IMR-90 (cell line): ENCODE results near the gene IL1RAPL1. TPM values are rescaled to one million over a fixed set of nuclear protein-coding genes. Genes with fewer than 3 reads are reported as not detected.

Experiments
- ATAC-seq: fragments of 200-7000 bp; cut with Tn5 transposase; 2 replicates; pipeline ENCODE4 v1.9.1; 2020; ENCODE audit warnings: low read depth, mild to moderate bottlenecking, moderate library complexity
- BruUV-seq: library from RNA; stranded (reverse); fragments of 400-500 nt; replicated peaks from 2 replicates; lab custom pipeline; 2021; lab: Mats Ljungman, UMichigan
- CTCF ChIA-PET: fragments of 300-600 bp; formaldehyde crosslinking; extraction: SDS; loops from one replicate; lab custom pipeline; 2021; ENCODE audit warnings: antibody characterized with exemption; lab: Yijun Ruan, JAX
- POLR2A ChIA-PET: fragments of 300-600 bp; sonication (Branson Sonifier 250); formaldehyde crosslinking; loops from one replicate; lab custom pipeline; 2022; ENCODE audit warnings: antibody characterized with exemption; ENCODE audit not compliant: unreplicated experiment; lab: Charles Lee
- DNase-seq: peaks from one replicate; pipeline ENCODE4 v3.0.0; 2013
- H2AFZ ChIP-seq: replicated peaks from 2 replicates; pipeline ENCODE3; 2013; ENCODE audit warnings: low read length, mild to moderate bottlenecking; ENCODE audit not compliant: poor library complexity
- H2AK5ac ChIP-seq: 2 replicates; pipeline ENCODE4 v1.6.1; 2013; ENCODE audit warnings: low read depth, low read length, inconsistent platforms
- H2AK9ac ChIP-seq: replicated peaks from 2 replicates; pipeline ENCODE3; 2013; ENCODE audit warnings: mild to moderate bottlenecking, low read depth, low read length, moderate library complexity; ENCODE audit not compliant: poor library complexity
- H2BK120ac ChIP-seq: 2 replicates; pipeline ENCODE4 v1.6.1; 2013; ENCODE audit warnings: low read depth, low read length, inconsistent platforms
- H2BK15ac ChIP-seq: 3 replicates; pipeline ENCODE4 v1.6.1; 2013; ENCODE audit warnings: low read depth, low read length, inconsistent platforms
- H2BK20ac ChIP-seq: 2 replicates; pipeline ENCODE4 v1.6.1; 2013; ENCODE audit warnings: low read depth, mild to moderate bottlenecking, inconsistent platforms, low read length, moderate library complexity
- H2BK5ac ChIP-seq: 2 replicates; pipeline ENCODE4 v1.6.1; 2013; ENCODE audit warnings: mild to moderate bottlenecking, low read depth, low read length, inconsistent platforms; ENCODE audit not compliant: poor library complexity, severe bottlenecking
- H3K14ac ChIP-seq: replicated peaks from 2 replicates; pipeline ENCODE4 v1.6.1; 2013; ENCODE audit warnings: low read depth, low read length, inconsistent platforms
- H3K18ac ChIP-seq: 2 replicates; pipeline ENCODE4 v1.6.1; 2013; ENCODE audit warnings: low read depth, low read length, control low read depth
- H3K23ac ChIP-seq: 2 replicates; pipeline ENCODE4 v1.6.1; 2013; ENCODE audit warnings: low read depth, low read length, inconsistent platforms
- H3K27ac ChIP-seq: 2 replicates; pipeline ENCODE4 v1.5.1; 2013; ENCODE audit warnings: mild to moderate bottlenecking, control low read depth, low read length; ENCODE audit not compliant: insufficient read depth
- H3K27me3 ChIP-seq: 2 replicates; pipeline ENCODE4 v1.6.1; 2013; ENCODE audit warnings: low read length; ENCODE audit not compliant: control insufficient read depth, insufficient read depth
- H3K36me3 ChIP-seq: 2 replicates; pipeline ENCODE4 v1.6.1; 2013; ENCODE audit warnings: low read length, mixed read lengths; ENCODE audit not compliant: control insufficient read depth, insufficient read depth
- H3K4ac ChIP-seq: 2 replicates; pipeline ENCODE4 v1.6.1; 2013; ENCODE audit warnings: low read depth, low read length, inconsistent platforms
- H3K4me1 ChIP-seq: 2 replicates; pipeline ENCODE4 v1.6.1; 2013; ENCODE audit warnings: low read length, mixed read lengths; ENCODE audit not compliant: control insufficient read depth, insufficient read depth
- H3K4me2 ChIP-seq: 2 replicates; pipeline ENCODE4 v1.6.1; 2013; ENCODE audit warnings: low read depth, mild to moderate bottlenecking, control low read depth, low read length, moderate library complexity
- H3K4me3 ChIP-seq: 2 replicates; pipeline ENCODE4 v1.5.1; 2013; ENCODE audit warnings: low read depth, mild to moderate bottlenecking, control low read depth, low read length, moderate library complexity; ENCODE audit not compliant: insufficient read depth
- H3K56ac ChIP-seq: 2 replicates; pipeline ENCODE4 v1.6.1; 2013; ENCODE audit warnings: low read length, inconsistent platforms; ENCODE audit not compliant: insufficient read depth; ENCODE audit errors: extremely low read depth
- H3K79me1 ChIP-seq, 2 experiments: 2 replicates each; pipeline ENCODE4 v1.6.1; 2013; ENCODE audit warnings: low read length in 2 of 2, inconsistent platforms in 1 of 2, low read depth in 1 of 2
- H3K9ac ChIP-seq: 2 replicates; pipeline ENCODE4 v1.6.1; 2013; ENCODE audit warnings: low read depth, low read length, control low read depth
- H3K9me1 ChIP-seq: 2 replicates; pipeline ENCODE4 v1.6.1; 2013; ENCODE audit warnings: low read length, inconsistent platforms; ENCODE audit not compliant: insufficient read depth
- H3K9me3 ChIP-seq: 2 replicates; pipeline ENCODE4 v1.6.1; 2013; ENCODE audit warnings: low read length; ENCODE audit not compliant: control insufficient read depth, insufficient read depth
- H4K20me1 ChIP-seq: 2 replicates; pipeline ENCODE4 v1.6.1; 2013; ENCODE audit warnings: low read length, inconsistent platforms; ENCODE audit not compliant: insufficient read depth
- H4K5ac ChIP-seq: 2 replicates; pipeline ENCODE4 v1.6.1; 2013; ENCODE audit warnings: mild to moderate bottlenecking, low read depth, low read length, control low read depth
- H4K8ac ChIP-seq, 2 experiments: 2 replicates each; pipeline ENCODE4 v1.6.1; 2013; ENCODE audit warnings: low read depth in 2 of 2, low read length in 2 of 2, control low read depth in 1 of 2, inconsistent platforms in 1 of 2
- H4K91ac ChIP-seq: 2 replicates; pipeline ENCODE4 v1.6.1; 2013; ENCODE audit warnings: low read depth, low read length, inconsistent platforms; ENCODE audit not compliant: insufficient read depth
- ELK1 ChIP-seq: fragments of 150-350 bp; IDR thresholded peaks from 2 replicates; pipeline ENCODE4 v1.6.1; 2016; ENCODE audit warnings: low read depth, mild to moderate bottlenecking, low read length, moderate library complexity, borderline replicate concordance
- FOS ChIP-seq: fragments of 150-350 bp; IDR thresholded peaks from 2 replicates; pipeline ENCODE4 v1.6.1; 2016; ENCODE audit warnings: low read depth, low read length
- MAFK ChIP-seq: IDR thresholded peaks from 2 replicates; pipeline ENCODE4 v1.6.1; 2012; ENCODE audit warnings: low read depth, low read length, improper control_type of control experiment
- MAZ ChIP-seq: IDR thresholded peaks from 2 replicates; pipeline ENCODE4 v1.6.1; 2012; ENCODE audit warnings: low read depth, mild to moderate bottlenecking, low read length, improper control_type of control experiment, moderate library complexity, borderline replicate concordance
- MXI1 ChIP-seq: IDR thresholded peaks from 2 replicates; pipeline ENCODE4 v1.6.1; 2012; ENCODE audit warnings: low read depth, mild to moderate bottlenecking, low read length, moderate library complexity, borderline replicate concordance
- RCOR1 ChIP-seq: IDR thresholded peaks from 2 replicates; pipeline ENCODE4 v1.6.1; 2012; ENCODE audit warnings: mild to moderate bottlenecking, low read length, improper control_type of control experiment; ENCODE audit not compliant: insufficient replicate concordance
- RFX5 ChIP-seq: IDR thresholded peaks from 2 replicates; pipeline ENCODE4 v1.8.0; 2012; ENCODE audit warnings: low read depth, mild to moderate bottlenecking, low read length, moderate library complexity
- WGBS, 2 experiments: methylation state at CpG; one replicate each; pipeline versions ENCODE4 v1.1.5 to v1.1.7; 2013; ENCODE audit warnings: missing lambda C conversion rate in 2 of 2; ENCODE audit not compliant: insufficient read length in 1 of 2; ENCODE audit errors: extremely low coverage in 2 of 2; 5-methylcytosine and 5-hydroxymethylcytosine counted together
- dilution Hi-C: fragments of 300-500 bp; cut with HindIII; formaldehyde crosslinking; loops from one replicate; pipeline ENCODE4 v1.14.3; 2018; ENCODE audit warnings: low sequenced_read_pairs; ENCODE audit not compliant: unreplicated experiment
- in situ Hi-C: fragments of 300-500 bp; cut with MboI; formaldehyde crosslinking; loops from 3 replicates; pipeline ENCODE4 v1.14.3; 2019; ENCODE audit warnings: low sequenced_read_pairs, inconsistent platforms, mixed read lengths
- intact Hi-C: fragments of 100-400 bp; cut with micrococcal nuclease; formaldehyde crosslinking; loops from 2 replicates; pipeline ENCODE4 v1.10.0; 2022
- polyA plus RNA-seq, 3 experiments: library from polyadenylated mRNA; depleted of rRNA; stranded (reverse); fragments of >200 nt; gene quantifications; 2 replicates each; pipeline ENCODE4 v1.2.3, GENCODE V29; 2012; ENCODE audit warnings: low replicate concordance in 1 of 3
- total RNA-seq: library from RNA; depleted of rRNA; stranded (reverse); fragments of >200 nt; gene quantifications from 2 replicates; pipeline ENCODE4 v1.2.3, GENCODE V29; 2012

The IL1RAPL1 gene
- total and polyA plus RNA-seq, 2 of the 4 experiments (the other 2 are of a cell fraction), result 1.5 to 9.0 TPM

- Histone ChIP-seq H4K91ac (no peak overlapping the region), H3K4me1 (no peaks in the 10 kb centered on the region), H3K4me2 (no peak overlapping the region), H3K18ac (no peak overlapping the region), H3K14ac (no peak overlapping the region), H3K4me3 (no peak overlapping the region), H2BK15ac (no peak overlapping the region), H4K20me1 (no peaks in the 10 kb centered on the region), H3K4ac (no peak overlapping the region), H2AFZ (no peak overlapping the region), H2BK120ac (no peak overlapping the region), H2BK5ac (no peak overlapping the region), H3K9me3 (no peaks in the 10 kb centered on the region), H3K56ac (no peak overlapping the region), H2AK9ac (no peak overlapping the region), H3K36me3 (no peaks in the 10 kb centered on the region), H3K27ac (no peak overlapping the region), H3K23ac (no peak overlapping the region), H3K9me1 (no peaks in the 10 kb centered on the region), H4K8ac (no peak overlapping the region), H2BK20ac (no peak overlapping the region), H3K79me1 (no peaks in the 10 kb centered on the region), H2AK5ac (no peak overlapping the region), H3K9ac (no peak overlapping the region), H4K5ac (no peak overlapping the region), H3K27me3 (no peaks in the 10 kb centered on the region)
- WGBS, 2 experiments, result no CpG with 5 or more reads among the region's 3 CpGs
- TF ChIP-seq FOS, result no peak
- TF ChIP-seq MXI1, result no peak
- no peak for TF ChIP-seq RFX5
- no peak for TF ChIP-seq MAFK
- no peak for TF ChIP-seq MAZ
- TF ChIP-seq ELK1, result no peak
- no peak for TF ChIP-seq RCOR1
- ChIA-PET POLR2A (no interaction called here), CTCF (no interaction called here)
- peak; percentile 46 for DNase-seq
- no peak for ATAC-seq
- BruUV-seq, result no TSS peak
- dilution Hi-C loops (no loop called here), in situ Hi-C loops (no loop called here), intact Hi-C loops (no loop called here)
These were observed 1102.8 kb downstream of the IL1RAPL1 start for GRCh38 chrX:29690061-29690460.
